Measurements from ENCODE around the gene WRAP53.

The WRAP53 gene

GRCh38 chr17:7684851-7685532, 3.3 kb upstream of the WRAP53 start:
- FAIRE-seq (no peak), DNase-seq (ENCODE audit: insufficient read length, low spot score) (no peak)
- no peak for TF ChIP-seq CTCF (IDR thresholded peaks at IDR 0.05; ENCODE audit: insufficient read depth, missing control alignments)

GRCh38 chr17:7685533-7686221, 2.6 kb upstream of the WRAP53 start:
- no peak for TF ChIP-seq CTCF (IDR thresholded peaks at IDR 0.05; ENCODE audit: insufficient read depth, missing control alignments)
- DNase-seq (ENCODE audit: insufficient read length, low spot score) (peak; percentile 68), FAIRE-seq (no peak)

GRCh38 chr17:7686222-7687071, 1.8 kb upstream of the WRAP53 start:
- TF ChIP-seq CTCF (IDR thresholded peaks at IDR 0.05; ENCODE audit: insufficient read depth, missing control alignments) = no peak
- DNase-seq (ENCODE audit: insufficient read length, low spot score) (no peak), FAIRE-seq (no peak)

- TF ChIP-seq CTCF (IDR thresholded peaks at IDR 0.05; ENCODE audit: insufficient read depth, missing control alignments) = no peak
- no peak for DNase-seq (ENCODE audit: insufficient read length, low spot score)
- FAIRE-seq = peak; percentile 32
Observed at GRCh38 chr17:7687072-7687907, 987 bp upstream of the WRAP53 start, which contains the start of gene TP53. TSS of gene TP53 (minus strand) at chr17:7687490. CDS start at chr17:7676594, 10,896 bp downstream.

GRCh38 chr17:7688808-7689316, 585 bp downstream of the WRAP53 start:
- FAIRE-seq (no peak), DNase-seq (ENCODE audit: insufficient read length, low spot score) (no peak)
- TF ChIP-seq CTCF (IDR thresholded peaks at IDR 0.05; ENCODE audit: insufficient read depth, missing control alignments) = no peak

- FAIRE-seq = peak; percentile 96
- TF ChIP-seq CTCF (IDR thresholded peaks at IDR 0.05; ENCODE audit: insufficient read depth, missing control alignments) = no peak
Observed at GRCh38 chr17:7695586-7695985, 7.3 kb downstream of the WRAP53 start.

More at GRCh38 chr17:7695586-7695985, 7.3 kb downstream of the WRAP53 start:
- DNase-seq (ENCODE audit: insufficient read length, low spot score) = peak; percentile 72

Data from D721Med (cell line).